ENCODE measurements around the gene SYMPK.
A peak's percentile ranks its signal among the peaks of the same experiment; 100 is the strongest.

The SYMPK gene

GRCh38 chr19:45767410-45767880 lies 95.5 kb downstream of the SYMPK start:
- Histone ChIP-seq H3K27me3 (ENCODE audit: insufficient read depth, low read length) (no peaks in the 10 kb centered on the region), H3K27ac (ENCODE audit: low read depth, low read length) (peak overlapping the region; percentile 36), H3K79me1 (ENCODE audit: low read length) (peaks cover 27% of the 10 kb centered on the region), H2BK12ac (ENCODE audit: low read length) (no peak overlapping the region), H3K36me3 (ENCODE audit: control insufficient read depth in 1 of 2, insufficient read depth in 2 of 2, low read length in 2 of 2) (peaks cover 9 to 10% of the 10 kb centered on the region in 2 experiments), H2BK5ac (ENCODE audit: low read depth, low read length, poor library complexity) (peak overlapping the region; percentile 7), H3K9ac (ENCODE audit: low read length) (peak overlapping the region; percentile 79), H2AK5ac (ENCODE audit: low read length) (no peak overlapping the region), H3K18ac (ENCODE audit: low read length) (peak overlapping the region; percentile 77), H3K4ac (ENCODE audit: low read depth, low read length) (peak overlapping the region; percentile 11), H2AFZ (ENCODE audit: insufficient read depth, low read length, poor library complexity) (no peak overlapping the region), H3K4me2 (ENCODE audit: low read length) (peak overlapping the region; percentile 99), H4K91ac (ENCODE audit: low read depth, low read length) (peak overlapping the region; percentile 59), H3K9me3 (ENCODE audit: insufficient read depth, low read depth, low read length) (no peaks in the 10 kb centered on the region), H3K79me2 (ENCODE audit: control insufficient read depth, insufficient read depth, low read length, poor library complexity) (peaks cover 13% of the 10 kb centered on the region), H3K4me3 (ENCODE audit: low read depth, low read length) (peak overlapping the region; percentile 73), H3K23ac (ENCODE audit: low read length) (no peak overlapping the region), H2BK120ac (ENCODE audit: insufficient read depth, low read length, poor library complexity) (peak overlapping the region; percentile 29), H3K14ac (ENCODE audit: low read length) (peak overlapping the region; percentile 17), H4K8ac (ENCODE audit: low read depth, low read length) (peak overlapping the region; percentile 50), H3K4me1 (ENCODE audit: control insufficient read depth in 1 of 2, insufficient read depth in 2 of 2, low read length in 2 of 2) (peaks cover 13 to 23% of the 10 kb centered on the region in 2 experiments), H4K12ac (ENCODE audit: low read depth, low read length) (peak overlapping the region; percentile 25)
- peak; percentile 54 to 74 for DNase-seq
- WGBS (ENCODE audit: extremely low coverage, insufficient coverage, insufficient read length), result no CpG with 5 or more reads among the region's 31 CpGs

- Histone ChIP-seq H2BK5ac (ENCODE audit: low read depth, low read length, poor library complexity) (peak overlapping the region; percentile 7), H4K8ac (ENCODE audit: low read depth, low read length) (peak overlapping the region; percentile 50), H3K23ac (ENCODE audit: low read length) (no peak overlapping the region), H3K4me3 (ENCODE audit: low read depth, low read length) (peak overlapping the region; percentile 41), H3K4me1 (ENCODE audit: control insufficient read depth in 1 of 2, insufficient read depth in 2 of 2, low read length in 2 of 2) (peaks cover 13 to 23% of the 10 kb centered on the region in 2 experiments), H2AK5ac (ENCODE audit: low read length) (peak overlapping the region; percentile 13), H3K27me3 (ENCODE audit: insufficient read depth, low read length) (no peaks in the 10 kb centered on the region), H4K12ac (ENCODE audit: low read depth, low read length) (peak overlapping the region; percentile 25), H3K36me3 (ENCODE audit: control insufficient read depth in 1 of 2, insufficient read depth in 2 of 2, low read length in 2 of 2) (peaks cover 8 to 9% of the 10 kb centered on the region in 2 experiments), H3K18ac (ENCODE audit: low read length) (peak overlapping the region; percentile 15), H3K4ac (ENCODE audit: low read depth, low read length) (peak overlapping the region; percentile 11), H3K79me1 (ENCODE audit: low read length) (peaks cover 27% of the 10 kb centered on the region), H3K27ac (ENCODE audit: low read depth, low read length) (peak overlapping the region; percentile 36), H3K9ac (ENCODE audit: low read length) (peak overlapping the region; percentile 79), H3K79me2 (ENCODE audit: control insufficient read depth, insufficient read depth, low read length, poor library complexity) (peaks cover 13% of the 10 kb centered on the region), H2BK120ac (ENCODE audit: insufficient read depth, low read length, poor library complexity) (peak overlapping the region; percentile 0), H3K14ac (ENCODE audit: low read length) (peak overlapping the region; percentile 15), H2BK12ac (ENCODE audit: low read length) (peak overlapping the region; percentile 3), H2AFZ (ENCODE audit: insufficient read depth, low read length, poor library complexity) (no peak overlapping the region), H4K91ac (ENCODE audit: low read depth, low read length) (peak overlapping the region; percentile 58), H3K9me3 (ENCODE audit: insufficient read depth, low read depth, low read length) (no peaks in the 10 kb centered on the region), H3K4me2 (ENCODE audit: low read length) (peak overlapping the region; percentile 99)
- WGBS (ENCODE audit: extremely low coverage, insufficient coverage, insufficient read length), result no CpG with 5 or more reads among the region's 24 CpGs
- DNase-seq, result peak in 1 of 2 donors; percentile 39
Observed at GRCh38 chr19:45766869-45767346, 96.0 kb downstream of the SYMPK start.

- peaks cover 3 to 5% of the 10 kb centered on the region in 2 experiments for H3K36me3 ChIP-seq (ENCODE audit: control insufficient read depth in 1 of 2, insufficient read depth in 2 of 2, low read length in 2 of 2)
- peaks cover 13% of the 10 kb centered on the region for H3K79me2 ChIP-seq (ENCODE audit: control insufficient read depth, insufficient read depth, low read length, poor library complexity)
- no peak overlapping the region for H3K4me3 ChIP-seq (ENCODE audit: low read depth, low read length)
- peak overlapping the region; percentile 15 for H3K14ac ChIP-seq (ENCODE audit: low read length)
- peak overlapping the region; percentile 58 for H4K91ac ChIP-seq (ENCODE audit: low read depth, low read length)
- H3K23ac ChIP-seq (ENCODE audit: low read length), result no peak overlapping the region
- H3K4ac ChIP-seq (ENCODE audit: low read depth, low read length), result no peak overlapping the region
- H3K18ac ChIP-seq (ENCODE audit: low read length), result no peak overlapping the region
- no CpG with 5 or more reads among the region's 17 CpGs for WGBS (ENCODE audit: extremely low coverage, insufficient coverage, insufficient read length)
- peak overlapping the region; percentile 99 for H3K4me2 ChIP-seq (ENCODE audit: low read length)
- H2BK12ac ChIP-seq (ENCODE audit: low read length), result peak overlapping the region; percentile 3
- H2AK5ac ChIP-seq (ENCODE audit: low read length), result peak overlapping the region; percentile 13
- H3K4me1 ChIP-seq (ENCODE audit: control insufficient read depth in 1 of 2, insufficient read depth in 2 of 2, low read length in 2 of 2), result peaks cover 13 to 23% of the 10 kb centered on the region in 2 experiments
- H2BK120ac ChIP-seq (ENCODE audit: insufficient read depth, low read length, poor library complexity), result no peak overlapping the region
- H3K27ac ChIP-seq (ENCODE audit: low read depth, low read length), result no peak overlapping the region
- H4K12ac ChIP-seq (ENCODE audit: low read depth, low read length), result peak overlapping the region; percentile 17
- no peak overlapping the region for H2BK5ac ChIP-seq (ENCODE audit: low read depth, low read length, poor library complexity)
- H3K27me3 ChIP-seq (ENCODE audit: insufficient read depth, low read length), result no peaks in the 10 kb centered on the region
- peaks cover 27% of the 10 kb centered on the region for H3K79me1 ChIP-seq (ENCODE audit: low read length)
- peaks cover 2% of the 10 kb centered on the region for H3K9me3 ChIP-seq (ENCODE audit: insufficient read depth, low read depth, low read length)
- DNase-seq, result no peak
- no peak overlapping the region for H4K8ac ChIP-seq (ENCODE audit: low read depth, low read length)
- H2AFZ ChIP-seq (ENCODE audit: insufficient read depth, low read length, poor library complexity), result no peak overlapping the region
- no peak overlapping the region for H3K9ac ChIP-seq (ENCODE audit: low read length)
Observed at GRCh38 chr19:45766296-45766868, 96.6 kb downstream of the SYMPK start.

- no peak for DNase-seq
- no peak overlapping the region for H2BK5ac ChIP-seq (ENCODE audit: low read depth, low read length, poor library complexity)
- H3K79me2 ChIP-seq (ENCODE audit: control insufficient read depth, insufficient read depth, low read length, poor library complexity), result peaks cover 13% of the 10 kb centered on the region
- no peak overlapping the region for H4K8ac ChIP-seq (ENCODE audit: low read depth, low read length)
- H3K4me1 ChIP-seq (ENCODE audit: control insufficient read depth in 1 of 2, insufficient read depth in 2 of 2, low read length in 2 of 2), result peaks cover 13 to 18% of the 10 kb centered on the region in 2 experiments
- no peak overlapping the region for H3K23ac ChIP-seq (ENCODE audit: low read length)
- peak overlapping the region; percentile 36 for H2AK5ac ChIP-seq (ENCODE audit: low read length)
- no peak overlapping the region for H2AFZ ChIP-seq (ENCODE audit: insufficient read depth, low read length, poor library complexity)
- peaks cover 27% of the 10 kb centered on the region for H3K79me1 ChIP-seq (ENCODE audit: low read length)
- no peak overlapping the region for H3K4ac ChIP-seq (ENCODE audit: low read depth, low read length)
- H2BK120ac ChIP-seq (ENCODE audit: insufficient read depth, low read length, poor library complexity), result no peak overlapping the region
- no peak overlapping the region for H4K91ac ChIP-seq (ENCODE audit: low read depth, low read length)
- no peak overlapping the region for H3K14ac ChIP-seq (ENCODE audit: low read length)
- H3K4me3 ChIP-seq (ENCODE audit: low read depth, low read length), result no peak overlapping the region
- H3K9me3 ChIP-seq (ENCODE audit: insufficient read depth, low read depth, low read length), result peaks cover 2% of the 10 kb centered on the region
- H3K4me2 ChIP-seq (ENCODE audit: low read length), result no peak overlapping the region
- no peaks in the 10 kb centered on the region for H3K36me3 ChIP-seq (ENCODE audit: control insufficient read depth in 1 of 2, insufficient read depth in 2 of 2, low read length in 2 of 2)
- no peak overlapping the region for H3K9ac ChIP-seq (ENCODE audit: low read length)
- H4K12ac ChIP-seq (ENCODE audit: low read depth, low read length), result no peak overlapping the region
- H2BK12ac ChIP-seq (ENCODE audit: low read length), result no peak overlapping the region
- H3K18ac ChIP-seq (ENCODE audit: low read length), result no peak overlapping the region
- H3K27me3 ChIP-seq (ENCODE audit: insufficient read depth, low read length), result no peaks in the 10 kb centered on the region
- H3K27ac ChIP-seq (ENCODE audit: low read depth, low read length), result no peak overlapping the region
- WGBS (ENCODE audit: extremely low coverage, insufficient coverage, insufficient read length), result no CpG with 5 or more reads among the region's 23 CpGs
Observed at GRCh38 chr19:45765702-45766295, 97.1 kb downstream of the SYMPK start.
